GM12875 (cell line): Measurements from ENCODE around the gene UBE2G2.

Experiments used
- H3K4me3 ChIP-seq: one replicate; pipeline ENCODE4 v1.5.1; 2011; ENCODE audit warnings: low read depth, low read length, control low read depth
- TF ChIP-seq, protein P1 (sequence below): IDR thresholded peaks from 2 replicates; pipeline ENCODE4 v1.5.1; 2011; ENCODE audit warnings: low read depth, mild to moderate bottlenecking, control low read depth, inconsistent platforms, low read length, moderate library complexity, borderline replicate concordance; ENCODE audit not compliant: insufficient read depth

The UBE2G2 gene

DNA sequence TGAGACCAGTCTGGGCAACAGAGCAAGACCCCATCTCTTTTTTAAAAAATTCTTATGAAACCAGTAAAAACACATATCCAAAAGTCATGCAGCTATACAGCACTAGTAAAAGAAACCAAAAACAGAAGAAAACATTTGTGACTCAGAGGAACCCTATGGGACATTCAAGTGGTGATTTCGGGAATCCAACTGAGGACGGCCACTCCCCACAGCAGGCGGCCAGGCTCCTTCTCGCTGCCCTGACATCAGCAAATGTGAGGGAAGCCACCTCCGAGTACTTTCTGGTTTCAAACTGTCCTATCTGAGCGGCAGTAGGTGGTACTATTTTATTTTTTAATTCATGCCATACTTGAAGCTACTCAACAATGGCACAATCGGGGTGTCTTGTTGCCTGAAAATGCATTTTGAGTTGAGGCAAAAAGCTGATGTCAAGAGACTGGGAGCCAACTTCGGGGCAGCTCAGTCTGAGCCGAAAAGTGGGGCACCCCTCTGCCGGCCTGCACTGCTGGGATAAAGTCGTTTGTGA lies 12.9 kb upstream of the UBE2G2 start:
- H3K4me3 ChIP-seq: no peak overlapping the region
- TF ChIP-seq, protein P1, sequence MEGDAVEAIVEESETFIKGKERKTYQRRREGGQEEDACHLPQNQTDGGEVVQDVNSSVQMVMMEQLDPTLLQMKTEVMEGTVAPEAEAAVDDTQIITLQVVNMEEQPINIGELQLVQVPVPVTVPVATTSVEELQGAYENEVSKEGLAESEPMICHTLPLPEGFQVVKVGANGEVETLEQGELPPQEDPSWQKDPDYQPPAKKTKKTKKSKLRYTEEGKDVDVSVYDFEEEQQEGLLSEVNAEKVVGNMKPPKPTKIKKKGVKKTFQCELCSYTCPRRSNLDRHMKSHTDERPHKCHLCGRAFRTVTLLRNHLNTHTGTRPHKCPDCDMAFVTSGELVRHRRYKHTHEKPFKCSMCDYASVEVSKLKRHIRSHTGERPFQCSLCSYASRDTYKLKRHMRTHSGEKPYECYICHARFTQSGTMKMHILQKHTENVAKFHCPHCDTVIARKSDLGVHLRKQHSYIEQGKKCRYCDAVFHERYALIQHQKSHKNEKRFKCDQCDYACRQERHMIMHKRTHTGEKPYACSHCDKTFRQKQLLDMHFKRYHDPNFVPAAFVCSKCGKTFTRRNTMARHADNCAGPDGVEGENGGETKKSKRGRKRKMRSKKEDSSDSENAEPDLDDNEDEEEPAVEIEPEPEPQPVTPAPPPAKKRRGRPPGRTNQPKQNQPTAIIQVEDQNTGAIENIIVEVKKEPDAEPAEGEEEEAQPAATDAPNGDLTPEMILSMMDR: no peak

DNA sequence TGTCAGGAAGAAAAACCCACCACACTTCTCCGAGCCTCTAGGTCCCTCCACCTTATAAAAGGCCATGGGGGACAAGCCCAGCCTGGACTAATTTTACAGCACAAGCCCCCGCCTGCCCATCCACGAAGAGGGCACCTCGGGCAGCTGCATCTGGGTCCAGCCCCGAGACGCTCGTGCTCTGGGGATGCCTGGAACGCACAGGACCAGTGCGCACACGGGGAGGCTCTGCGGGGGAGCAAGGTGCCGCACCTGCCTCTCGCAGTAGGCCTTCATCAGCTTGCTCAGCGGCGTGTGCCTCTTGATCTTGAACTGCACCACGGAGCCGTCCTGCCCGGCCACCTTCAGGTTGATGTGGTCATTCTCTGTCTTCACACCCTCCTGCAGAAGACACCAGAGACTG lies 12.1 kb upstream of the UBE2G2 start:
- TF ChIP-seq, protein P1: no peak

DNA sequence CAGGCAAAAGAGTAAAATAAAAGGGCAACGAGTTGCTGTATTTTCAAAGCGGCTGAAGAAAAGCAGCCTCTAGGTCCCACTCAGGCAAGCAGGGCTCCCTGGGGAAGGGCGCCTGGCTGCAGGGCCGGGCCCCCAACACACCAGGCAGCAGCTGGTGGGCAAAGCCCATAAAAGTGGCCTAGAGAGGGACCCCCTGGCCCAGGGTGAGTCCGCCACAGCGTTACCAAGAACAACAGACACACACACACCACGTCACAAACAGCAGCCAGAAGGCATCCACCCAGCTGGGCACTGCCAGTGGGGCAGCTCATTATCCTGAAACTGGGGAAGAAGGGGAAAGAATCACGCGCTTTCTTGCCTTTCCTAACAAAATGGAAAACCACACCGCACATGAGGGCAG lies 11.5 kb upstream of the UBE2G2 start:
- H3K4me3 ChIP-seq: no peak overlapping the region
- TF ChIP-seq, protein P1: no peak

More for the DNA sequence above, 12.1 kb upstream of the UBE2G2 start:
- H3K4me3 ChIP-seq: no peak overlapping the region

DNA sequence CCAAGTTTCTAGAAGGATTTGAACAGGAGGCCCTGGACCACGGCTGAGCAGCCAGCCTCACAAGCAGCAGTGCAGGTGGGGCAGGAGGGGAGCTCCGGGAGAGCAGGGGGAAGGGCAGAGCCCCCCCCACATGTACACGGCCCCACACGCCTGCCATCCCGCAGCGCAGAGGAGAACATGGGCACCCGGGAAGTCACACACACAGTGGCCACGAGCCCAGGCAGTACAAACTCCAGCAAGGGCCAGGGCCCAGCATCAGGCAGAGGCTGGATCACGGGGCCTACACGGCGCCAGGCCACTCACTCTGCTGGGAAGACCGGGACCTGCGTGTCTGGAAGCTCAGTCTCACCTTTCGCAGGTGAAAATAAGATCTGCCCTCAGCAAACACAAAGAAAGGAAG lies 11.0 kb upstream of the UBE2G2 start:
- TF ChIP-seq, protein P1: no peak
- no peak overlapping the region for H3K4me3 ChIP-seq

DNA sequence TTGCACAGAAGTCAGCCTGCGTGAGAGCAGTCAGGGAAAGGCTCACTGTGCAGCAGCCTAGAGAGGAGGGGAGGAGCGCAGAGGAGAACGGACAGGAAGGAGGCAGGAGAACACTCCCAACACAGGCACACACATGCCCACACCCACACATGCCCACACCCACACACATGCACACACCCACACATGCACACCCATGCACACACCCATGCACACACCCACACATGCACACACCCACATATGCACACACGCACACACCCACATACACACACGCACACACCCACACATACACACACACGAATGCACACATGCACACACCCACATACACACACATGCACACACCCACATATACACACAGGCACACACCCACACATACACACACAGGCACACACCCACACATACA lies 9.2 kb upstream of the UBE2G2 start:
- TF ChIP-seq, protein P1: no peak
- H3K4me3 ChIP-seq: no peak overlapping the region

DNA sequence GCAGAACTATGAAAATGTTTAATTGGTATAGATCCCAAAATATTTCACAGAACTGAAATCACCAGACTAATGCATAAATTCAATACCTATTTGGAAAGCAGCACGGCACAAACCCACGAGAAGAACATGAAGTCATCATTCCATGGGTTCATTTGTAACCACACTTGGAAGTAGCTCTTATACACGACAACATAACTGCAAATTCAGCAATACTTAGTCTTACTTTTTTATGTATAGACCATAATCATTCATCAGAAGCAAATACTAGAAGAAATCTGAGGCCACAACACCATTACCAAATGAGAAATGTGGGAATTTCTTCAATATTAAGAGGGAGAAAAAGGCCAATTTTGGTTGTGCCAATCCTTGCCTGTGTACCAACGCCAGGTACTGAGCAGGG lies 4.2 kb upstream of the UBE2G2 start:
- TF ChIP-seq, protein P1: no peak
- H3K4me3 ChIP-seq: no peak overlapping the region

DNA sequence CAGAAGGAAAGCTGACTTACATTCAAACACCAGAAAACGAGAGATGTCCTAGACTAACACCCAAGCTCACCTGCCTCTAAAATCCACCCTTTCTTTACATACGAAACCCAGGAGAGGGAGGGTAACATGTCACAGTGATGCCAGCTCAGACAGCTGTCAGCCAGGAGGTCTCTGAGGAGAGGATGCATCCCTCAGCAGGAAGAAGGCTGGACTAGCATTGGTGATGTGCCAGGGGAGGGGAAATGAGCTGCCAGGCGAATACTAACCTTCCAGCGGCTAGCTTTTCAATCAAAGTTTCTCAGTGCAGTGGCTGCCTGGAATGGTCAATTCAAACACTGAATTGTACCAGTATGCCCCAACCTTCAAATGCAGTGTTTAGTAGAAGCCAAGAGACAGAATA lies 3.6 kb upstream of the UBE2G2 start:
- no peak overlapping the region for H3K4me3 ChIP-seq
- TF ChIP-seq, protein P1: no peak
